ENCODE data around the gene SNRPD2.

SNRPD2 gene

GRCh38 chr19:45645631-45646344 is 46.0 kb downstream of the SNRPD2 start:
- TF ChIP-seq CTCF (IDR thresholded peaks at IDR 0.05; ENCODE audit: extremely low read depth, missing control alignments) = no peak
- peak; percentile 97 for DNase-seq (ENCODE audit: low spot score)

GRCh38 chr19:45645068-45645630 is 46.6 kb downstream of the SNRPD2 start:
- no peak for TF ChIP-seq CTCF (IDR thresholded peaks at IDR 0.05; ENCODE audit: extremely low read depth, missing control alignments)
- DNase-seq (ENCODE audit: low spot score) = no peak

GRCh38 chr19:45643927-45644771 is 47.6 kb downstream of the SNRPD2 start:
- no peak for DNase-seq (ENCODE audit: low spot score)
- no peak for TF ChIP-seq CTCF (IDR thresholded peaks at IDR 0.05; ENCODE audit: extremely low read depth, missing control alignments)

- DNase-seq (ENCODE audit: low spot score) = peak; percentile 90
- TF ChIP-seq CTCF (IDR thresholded peaks at IDR 0.05; ENCODE audit: extremely low read depth, missing control alignments) = peak; percentile 98
These were observed 48.5 kb downstream of the SNRPD2 start for GRCh38 chr19:45643024-45643926.

- TF ChIP-seq CTCF (IDR thresholded peaks at IDR 0.05; ENCODE audit: extremely low read depth, missing control alignments) = no peak
- DNase-seq (ENCODE audit: low spot score) = peak; percentile 95
These were observed 50.3 kb downstream of the SNRPD2 start for GRCh38 chr19:45641274-45642105.

GRCh38 chr19:45640849-45641273 is 50.9 kb downstream of the SNRPD2 start:
- DNase-seq (ENCODE audit: low spot score) = no peak
- TF ChIP-seq CTCF (IDR thresholded peaks at IDR 0.05; ENCODE audit: extremely low read depth, missing control alignments) = no peak
